HG02943 (cell line): Measurements from ENCODE around the gene OSER1.

Source experiments
- ATAC-seq: cut with Tn5 transposase; IDR thresholded peaks from one replicate; pipeline ENCODE4 v1.9.1; 2021; ENCODE audit warnings: mild to moderate bottlenecking, low read depth, moderate library complexity; ENCODE audit not compliant: unreplicated experiment

Gene OSER1

DNA sequence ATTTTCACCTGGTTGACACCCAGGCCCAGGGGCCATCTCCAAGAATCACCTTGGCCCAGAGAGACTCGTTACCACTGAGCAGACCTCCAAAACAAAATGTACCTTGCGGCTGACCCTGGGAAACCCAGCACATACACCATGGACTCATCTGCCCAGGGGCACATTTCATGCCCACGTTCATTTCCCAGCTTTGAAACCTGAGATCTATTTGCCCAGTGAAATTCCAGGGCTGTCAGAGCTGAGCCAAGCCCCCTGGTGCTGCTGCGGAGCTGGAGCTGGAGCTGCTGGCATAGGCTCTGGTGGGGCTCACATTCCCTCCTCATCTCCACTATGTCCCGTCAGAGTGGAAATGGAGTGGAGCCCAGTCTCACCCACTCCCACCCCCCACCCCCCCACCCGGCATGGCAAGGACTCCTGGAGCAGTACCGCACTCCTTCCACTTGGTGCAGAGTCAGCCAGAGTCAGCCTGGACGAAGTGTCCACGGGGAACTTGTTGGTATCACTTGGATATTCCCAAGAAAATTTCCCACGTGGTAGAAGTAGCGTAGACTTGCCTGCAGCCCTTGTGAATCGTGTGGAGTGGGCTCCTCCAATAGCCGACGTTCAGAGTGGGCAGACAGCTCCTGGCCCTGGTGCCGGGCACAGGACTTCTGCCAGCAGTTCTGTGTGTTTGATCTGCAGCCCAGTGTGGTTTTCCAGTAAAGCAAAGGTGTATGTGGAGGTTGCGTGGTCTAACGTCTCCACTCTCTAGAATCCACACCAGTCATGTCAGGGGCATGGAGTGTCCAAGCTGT lies 18.1 kb upstream of the OSER1 start:
- ATAC-seq: no peak

DNA sequence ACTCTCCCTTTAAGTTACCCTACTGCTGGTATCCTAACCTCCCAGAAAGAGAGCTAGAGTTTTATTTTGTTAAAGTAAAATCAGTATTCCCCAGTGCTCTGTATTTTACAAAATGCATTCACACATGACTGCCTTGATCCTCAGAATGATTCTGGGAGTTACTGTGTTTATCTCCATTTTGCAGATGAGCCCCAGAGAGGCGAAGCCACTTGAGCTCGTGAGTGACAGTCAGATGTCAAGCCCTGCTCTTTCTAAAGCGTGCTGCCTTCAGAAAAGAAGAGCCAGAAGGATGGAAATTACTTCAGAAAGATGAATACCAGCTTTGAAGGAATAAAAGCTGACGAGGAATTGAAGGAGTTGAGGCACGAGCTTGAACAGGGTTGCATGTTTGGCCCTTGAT lies 14.1 kb upstream of the OSER1 start:
- no peak for ATAC-seq

GRCh38 chr20:44223721-44224120 lies 13.2 kb upstream of the OSER1 start:
- ATAC-seq: no peak

GRCh38 chr20:44222633-44223368 lies 12.2 kb upstream of the OSER1 start:
- ATAC-seq: no peak

GRCh38 chr20:44222027-44222426 lies 11.5 kb upstream of the OSER1 start:
- no peak for ATAC-seq

DNA sequence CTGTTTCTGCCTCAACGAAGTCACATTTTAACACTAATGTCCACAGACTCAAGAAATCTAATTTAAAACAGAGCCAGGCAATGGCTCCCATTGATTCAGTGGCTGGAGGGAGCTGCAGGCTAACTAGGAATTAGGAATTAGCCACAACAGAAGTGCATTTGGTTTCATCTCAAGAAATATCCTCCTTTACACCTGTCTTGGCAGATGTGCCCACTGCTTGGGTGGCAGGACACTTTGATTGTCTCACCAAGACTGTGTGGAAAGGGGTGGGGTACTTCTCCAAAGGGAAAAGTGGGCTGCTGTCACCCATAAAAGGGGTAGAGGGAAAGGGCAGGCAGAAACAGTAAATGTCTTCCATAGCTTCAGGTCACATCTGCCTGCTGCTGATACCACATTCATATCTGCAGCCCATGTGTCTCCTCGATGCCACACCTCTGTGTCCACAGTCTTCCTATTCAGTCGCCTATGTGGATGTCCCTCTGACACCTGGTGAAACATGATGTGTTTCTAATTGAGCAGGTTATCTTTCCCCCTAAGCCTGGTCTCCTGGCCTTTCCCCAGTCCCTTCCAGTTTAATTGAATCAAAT lies 10.9 kb upstream of the OSER1 start:
- no peak for ATAC-seq

GRCh38 chr20:44219791-44220190 lies 9.2 kb upstream of the OSER1 start:
- ATAC-seq: no peak

DNA sequence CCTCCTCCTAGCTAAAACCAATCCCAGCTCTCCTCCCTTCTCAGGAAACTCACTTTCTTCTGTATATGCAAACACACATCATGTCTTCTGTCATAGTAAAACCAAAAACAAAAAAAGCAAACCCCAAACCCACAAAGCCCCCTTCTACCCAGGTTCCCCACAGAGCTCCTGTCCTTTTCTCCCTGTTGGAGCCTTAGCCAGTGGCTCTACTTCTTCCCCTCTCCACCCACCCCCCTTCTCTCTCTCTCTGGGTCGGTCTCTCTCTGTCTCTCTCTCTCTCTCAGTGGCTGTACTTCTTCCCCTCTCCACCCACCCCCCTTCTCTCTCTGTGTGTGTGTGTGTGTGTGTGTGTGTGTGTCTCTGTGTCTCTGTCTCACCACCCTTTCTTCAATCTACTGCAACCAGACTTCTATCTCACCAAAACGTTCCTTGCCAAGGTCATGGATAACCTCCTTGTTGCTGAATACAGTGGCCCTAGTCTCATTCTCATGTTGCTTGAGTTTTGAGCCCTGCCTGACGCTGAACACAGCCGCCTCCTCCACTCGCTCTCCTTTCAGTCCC lies 8.7 kb upstream of the OSER1 start:
- no peak for ATAC-seq

DNA sequence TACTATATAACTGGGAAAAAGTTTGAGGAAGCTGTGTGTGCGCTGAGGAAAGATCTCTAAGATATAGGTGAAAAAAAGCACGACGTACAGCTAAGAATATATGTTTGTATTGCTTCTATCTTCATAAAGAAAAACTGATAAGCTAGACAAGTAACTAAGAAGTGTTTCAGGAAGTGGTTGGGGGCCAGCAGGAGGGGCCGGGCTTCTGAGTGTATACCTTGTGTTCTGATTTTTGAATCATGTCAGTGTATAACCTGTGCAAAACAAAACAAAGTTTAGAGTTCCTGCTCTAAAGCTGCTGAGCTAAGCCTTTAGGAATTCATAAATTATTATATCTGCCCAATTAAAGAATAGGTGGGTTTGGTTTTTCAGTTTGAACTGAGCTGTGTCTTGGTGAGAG lies 7.9 kb upstream of the OSER1 start:
- ATAC-seq: no peak

GRCh38 chr20:44217342-44218092 lies 6.9 kb upstream of the OSER1 start:
- ATAC-seq: no peak

GRCh38 chr20:44215125-44215524 lies 4.6 kb upstream of the OSER1 start:
- no peak for ATAC-seq

DNA sequence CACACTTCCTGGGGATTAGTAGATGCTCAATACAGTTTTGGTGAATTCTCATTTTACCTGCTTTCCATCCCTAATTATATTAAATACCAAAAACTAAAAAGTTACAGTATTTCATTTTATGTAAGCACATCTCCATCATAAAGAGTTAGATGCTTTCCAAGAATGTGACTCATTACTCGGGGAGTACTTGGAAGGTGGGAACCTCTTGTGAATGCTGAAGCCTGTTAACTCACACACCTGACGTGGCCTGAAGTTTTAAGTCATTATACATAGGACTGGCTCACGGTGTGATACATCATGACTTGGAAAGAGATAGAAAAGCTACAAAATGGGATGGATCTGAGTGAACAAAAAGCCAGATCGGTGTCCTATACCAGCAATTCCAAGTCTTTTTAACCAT lies 2.2 kb upstream of the OSER1 start:
- ATAC-seq: no peak

DNA sequence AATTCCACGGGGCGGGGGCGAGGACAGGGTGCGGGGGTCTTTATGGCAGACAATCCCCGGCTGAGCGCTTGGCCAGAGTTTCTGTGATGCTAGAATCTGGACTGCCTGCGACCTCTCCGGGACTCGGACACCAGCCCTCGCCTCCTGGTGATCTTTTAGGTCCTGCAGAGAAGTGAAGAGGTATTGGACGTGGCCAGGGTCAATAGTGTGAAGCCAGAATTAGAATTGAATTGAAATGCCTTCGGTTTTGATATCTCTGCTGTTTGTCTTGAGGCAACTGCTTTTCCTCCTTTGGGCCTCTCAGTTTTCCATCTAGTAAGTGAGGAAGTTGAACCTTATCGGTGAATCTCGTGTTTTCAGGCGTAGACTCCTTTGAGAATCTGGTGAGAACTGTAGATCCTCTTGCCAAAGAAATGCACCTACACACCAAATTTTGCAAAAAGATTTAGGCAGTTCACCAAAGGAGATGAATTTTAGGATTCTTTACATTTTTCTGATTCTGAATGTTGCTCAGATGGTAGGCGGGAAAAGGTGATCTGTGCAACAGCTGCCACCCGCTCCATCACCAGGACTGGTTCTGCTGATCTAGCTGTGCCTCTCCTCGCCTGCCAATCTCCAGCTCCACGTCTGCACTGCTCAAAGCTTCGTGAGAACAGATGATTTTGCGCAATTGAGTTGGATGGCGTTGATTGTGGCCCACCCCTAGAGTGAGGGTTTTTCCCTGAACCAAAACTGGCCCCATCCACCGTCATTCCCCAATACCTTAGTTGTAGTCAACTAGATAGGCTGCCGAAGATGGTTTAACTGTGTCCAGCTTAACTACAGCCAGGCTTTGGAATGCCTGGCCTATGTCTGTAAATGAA lies 837 bp upstream of the OSER1 start:
- peak; percentile 23 for ATAC-seq

DNA sequence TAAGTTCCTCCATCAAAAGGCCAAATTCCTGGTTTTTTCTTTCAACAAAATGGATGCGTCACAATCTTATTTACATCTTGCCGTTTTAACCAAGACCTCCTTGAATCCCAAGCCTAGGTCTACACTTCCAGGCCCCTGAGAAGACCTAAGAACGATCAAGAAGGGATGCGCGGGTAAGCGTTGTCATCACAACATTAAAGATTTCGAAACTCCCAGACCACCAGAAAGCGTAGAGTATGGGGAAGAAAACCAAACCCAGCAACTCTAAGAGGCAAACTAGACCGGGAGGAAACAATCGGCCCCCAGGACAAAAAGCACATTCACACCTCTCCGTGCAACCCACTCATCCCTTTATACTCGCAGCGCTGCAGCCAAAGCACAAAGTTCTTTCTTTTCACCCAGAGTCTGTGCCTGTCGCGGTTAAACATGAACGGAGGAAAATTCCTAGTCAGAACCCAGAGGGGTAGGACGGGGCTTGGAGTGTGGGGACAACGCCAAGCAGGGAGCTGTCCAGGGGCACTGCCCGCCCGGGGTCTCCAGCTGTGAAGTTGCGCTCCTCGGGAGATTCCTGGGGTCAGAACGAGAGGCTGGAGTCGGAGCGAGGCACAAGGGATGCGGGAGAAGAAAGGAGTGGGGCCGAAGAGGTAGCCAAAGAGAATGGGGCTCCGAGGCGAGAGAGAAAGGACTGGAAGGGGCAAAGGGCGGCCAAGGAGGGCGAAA lies 725 bp downstream of the OSER1 start:
- ATAC-seq: no peak

DNA sequence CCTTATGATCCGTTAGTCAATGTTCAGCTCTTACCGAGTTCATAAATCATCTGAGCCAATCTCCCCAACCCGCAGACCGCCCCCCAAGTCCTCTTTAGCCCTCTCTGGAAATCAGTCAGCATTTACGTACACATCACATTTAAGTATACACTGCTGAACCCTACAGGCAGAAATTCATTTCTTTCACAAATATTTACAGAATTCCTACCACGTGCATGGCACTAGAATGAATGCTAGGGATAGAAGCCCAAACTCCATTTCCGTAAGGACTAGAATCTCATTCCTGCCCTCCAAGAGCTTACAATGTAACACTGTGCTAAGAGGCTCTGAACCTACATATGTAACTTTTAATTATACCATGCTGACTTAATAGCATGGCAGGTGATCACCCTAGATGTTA lies 1.8 kb downstream of the OSER1 start:
- ATAC-seq: no peak

DNA sequence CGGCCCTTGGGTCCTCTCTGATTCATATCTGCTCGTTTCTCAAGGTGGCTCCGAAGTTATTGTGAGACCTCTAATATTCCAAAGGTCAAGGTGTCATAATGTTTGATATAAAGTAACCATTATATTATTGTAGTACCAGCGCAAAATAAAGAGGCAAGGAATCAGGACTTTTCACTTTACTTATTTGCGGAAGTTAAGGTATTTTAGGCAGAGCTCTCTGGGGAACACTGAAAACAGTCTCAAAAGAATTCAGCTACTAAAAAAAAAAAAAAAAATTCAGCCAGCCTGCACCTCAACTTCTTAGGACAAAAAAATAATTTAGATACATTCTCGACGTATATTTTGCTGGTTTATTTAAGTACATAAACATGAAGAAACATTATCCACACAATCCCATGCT lies 2.4 kb downstream of the OSER1 start:
- ATAC-seq: no peak

DNA sequence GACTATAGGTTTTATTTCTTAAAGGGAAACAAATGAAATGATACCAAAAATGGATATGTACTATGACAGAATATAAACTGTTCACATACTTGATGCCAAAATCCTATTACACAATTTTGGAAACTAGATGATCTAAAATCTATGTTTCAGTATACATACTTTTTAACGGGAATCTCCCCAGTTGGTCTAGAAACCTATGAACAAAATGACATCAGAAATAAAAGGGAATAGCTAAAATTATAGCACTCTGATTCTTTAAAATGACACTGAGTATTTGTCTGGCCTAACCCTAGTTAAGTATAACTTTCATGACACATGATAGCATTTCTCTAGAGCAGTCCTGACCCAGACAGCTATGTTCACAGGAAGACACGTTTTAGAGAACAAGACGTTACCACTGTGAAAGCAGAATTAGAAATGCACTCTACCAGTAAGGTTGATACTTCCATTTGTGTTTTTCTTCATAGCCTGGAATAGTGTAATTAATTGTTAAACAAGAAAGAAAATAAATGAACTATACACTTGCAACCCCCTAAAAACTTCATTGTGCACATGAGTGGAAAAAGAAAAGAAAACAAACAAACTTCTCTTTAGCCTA lies 3.3 kb downstream of the OSER1 start:
- no peak for ATAC-seq

- no peak for ATAC-seq
Observed at GRCh38 chr20:44206132-44206531, 4.4 kb downstream of the OSER1 start.

DNA sequence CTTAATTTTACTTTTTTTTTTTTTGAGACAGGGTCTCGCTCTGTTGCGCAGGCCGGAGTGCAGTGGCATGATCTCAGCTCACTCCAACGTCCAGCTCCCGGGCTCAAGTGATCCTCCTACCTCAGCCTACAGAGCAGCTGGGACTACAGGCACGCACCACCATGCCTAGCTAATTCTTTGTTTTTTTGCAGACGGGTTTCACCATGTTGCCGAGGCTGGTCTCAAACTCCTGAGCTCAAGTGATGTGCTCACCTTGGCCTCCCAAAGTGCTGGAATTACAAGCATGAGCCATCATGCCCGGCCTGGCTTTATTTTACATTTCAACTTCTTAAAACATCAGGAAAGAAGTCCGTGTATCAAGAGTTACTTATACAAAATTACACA lies 5.7 kb downstream of the OSER1 start:
- ATAC-seq: no peak
